GM21786 (cell line): ENCODE measurements around the gene WFIKKN2.

Experiments used
- ATAC-seq: cut with Tn5 transposase; IDR thresholded peaks from one replicate; pipeline ENCODE4 v1.9.1; 2021; ENCODE audit not compliant: unreplicated experiment

WFIKKN2 gene

GRCh38 chr17:50808413-50808812 is 27.0 kb upstream of the WFIKKN2 start:
- ATAC-seq: no peak

DNA sequence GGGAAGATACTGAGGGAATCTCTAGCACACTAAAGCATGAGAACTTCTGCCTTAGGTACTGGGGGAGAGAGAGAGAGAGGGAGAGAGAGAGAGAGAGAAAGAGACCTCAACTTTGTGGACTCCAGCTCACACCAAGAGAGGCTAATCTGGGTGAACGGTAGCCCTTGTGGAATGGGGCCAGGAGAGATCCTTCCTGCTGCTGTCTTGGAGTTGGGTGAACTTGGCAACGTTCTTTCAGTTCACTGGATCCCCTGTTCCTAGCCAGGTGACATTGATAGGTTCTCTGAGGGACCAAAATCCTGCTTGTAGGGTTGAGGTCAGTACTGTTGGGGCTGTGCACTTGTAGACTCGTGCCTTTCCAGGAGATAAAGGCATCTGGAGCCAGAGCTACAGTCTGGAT is 26.5 kb upstream of the WFIKKN2 start:
- no peak for ATAC-seq

- ATAC-seq: no peak
These were observed 21.8 kb upstream of the WFIKKN2 start for GRCh38 chr17:50813583-50813982.

DNA sequence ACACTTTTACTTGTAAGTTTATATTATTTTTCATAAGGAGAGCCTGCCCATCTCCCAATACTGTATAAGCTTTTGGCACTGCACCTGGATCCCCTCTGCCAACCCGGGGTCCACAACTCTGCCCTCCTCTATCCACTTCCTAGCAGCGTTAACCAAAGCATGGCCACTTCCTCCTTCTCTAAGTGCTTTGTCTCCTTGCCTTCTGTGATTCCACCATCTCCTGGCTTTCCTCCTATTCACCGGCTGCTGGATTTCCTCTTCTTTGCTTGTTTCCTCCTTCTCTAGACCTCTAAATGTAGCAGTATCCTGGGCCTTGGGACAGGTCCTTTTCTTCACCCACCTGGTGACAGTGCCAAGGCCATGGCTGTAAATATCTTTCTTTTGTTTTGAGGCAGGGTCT is 20.0 kb upstream of the WFIKKN2 start:
- no peak for ATAC-seq

GRCh38 chr17:50816271-50816670 is 19.1 kb upstream of the WFIKKN2 start:
- ATAC-seq: no peak

GRCh38 chr17:50816771-50817751 is 18.3 kb upstream of the WFIKKN2 start:
- ATAC-seq: no peak

DNA sequence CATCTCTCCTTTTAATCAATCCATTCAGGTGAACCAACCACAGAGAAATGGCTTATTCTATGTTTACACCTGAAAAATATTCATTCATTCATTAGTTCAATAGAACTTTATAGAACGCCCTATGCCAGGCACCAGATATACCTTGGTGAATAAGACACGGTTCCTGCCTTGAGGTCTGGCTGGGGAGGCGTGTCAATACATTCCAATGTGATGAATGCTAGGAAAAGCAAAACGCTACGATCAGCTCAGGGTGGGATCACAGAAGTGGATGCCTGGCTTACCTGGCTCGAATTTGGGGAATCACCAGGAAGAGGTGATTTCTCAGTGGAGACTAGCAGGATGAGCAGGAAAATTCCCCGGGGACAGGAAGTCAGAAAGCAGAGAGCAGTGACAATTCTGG is 17.5 kb upstream of the WFIKKN2 start:
- no peak for ATAC-seq

DNA sequence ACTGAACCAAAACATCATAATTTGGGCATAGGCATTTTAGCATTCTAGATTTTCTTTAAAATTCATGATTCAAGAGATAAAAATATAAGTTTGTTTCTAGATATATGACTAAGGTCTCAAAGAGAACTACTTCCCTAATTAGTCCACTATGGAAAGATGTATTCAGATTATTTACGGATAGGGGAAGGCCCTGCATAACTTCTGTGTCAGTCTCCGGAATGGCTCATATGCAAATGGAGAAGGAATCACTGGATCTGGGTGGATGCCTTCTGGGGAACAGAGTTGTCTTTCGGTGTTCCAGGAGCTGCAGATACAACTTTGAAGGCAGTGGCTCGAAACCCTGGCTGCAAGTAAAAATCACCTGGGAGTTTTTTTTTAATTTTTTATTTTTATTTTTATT is 17.1 kb upstream of the WFIKKN2 start:
- ATAC-seq: no peak

- ATAC-seq: no peak
These were observed 16.3 kb upstream of the WFIKKN2 start for GRCh38 chr17:50818921-50819657.

- no peak for ATAC-seq
These were observed 14.7 kb upstream of the WFIKKN2 start for GRCh38 chr17:50820651-50821050.

- ATAC-seq: no peak
These were observed 12.8 kb upstream of the WFIKKN2 start for GRCh38 chr17:50822550-50822949.

- no peak for ATAC-seq
These were observed 11.0 kb upstream of the WFIKKN2 start for GRCh38 chr17:50824429-50824828.

DNA sequence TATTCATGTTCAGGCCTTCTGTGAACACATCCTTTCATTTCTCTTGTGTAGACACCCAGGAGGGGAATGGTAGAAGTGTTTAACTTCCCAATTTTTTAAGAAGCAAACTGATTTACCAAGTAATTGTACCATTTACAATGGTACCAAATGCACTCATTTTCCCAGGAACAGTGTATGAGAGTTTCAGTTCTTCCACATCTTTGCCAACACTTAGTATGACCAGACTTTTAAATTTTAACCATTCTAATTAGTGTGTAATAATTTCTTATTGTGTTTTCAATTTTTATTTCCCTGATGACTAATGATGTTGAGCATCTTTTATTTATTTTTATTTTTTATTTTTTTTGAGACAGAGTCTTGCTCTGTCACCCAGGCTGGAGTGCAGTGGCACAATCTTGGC is 10.2 kb upstream of the WFIKKN2 start:
- ATAC-seq: no peak

- ATAC-seq: peak; percentile 86
These were observed 6.7 kb upstream of the WFIKKN2 start for GRCh38 chr17:50828508-50829170.

DNA sequence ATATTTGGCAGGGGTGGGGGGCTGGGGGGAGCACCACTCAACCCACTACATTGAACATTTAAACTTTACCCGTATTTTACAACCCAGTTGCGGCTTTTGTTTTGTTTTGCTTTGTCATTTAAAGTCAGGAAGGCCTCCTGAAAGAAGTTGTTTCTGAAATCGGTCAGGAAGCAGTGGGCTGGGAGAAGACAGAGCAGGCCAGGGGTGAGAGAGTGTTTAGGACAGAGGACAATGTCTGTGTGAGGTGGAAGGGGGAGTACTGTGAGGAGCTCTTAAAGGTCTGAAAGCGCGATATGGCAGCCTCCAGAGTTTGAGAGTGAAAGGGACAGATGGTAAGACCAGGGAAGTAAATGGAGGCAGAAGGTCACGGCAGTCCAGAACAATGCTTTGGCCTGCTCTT is 6.1 kb upstream of the WFIKKN2 start:
- no peak for ATAC-seq

DNA sequence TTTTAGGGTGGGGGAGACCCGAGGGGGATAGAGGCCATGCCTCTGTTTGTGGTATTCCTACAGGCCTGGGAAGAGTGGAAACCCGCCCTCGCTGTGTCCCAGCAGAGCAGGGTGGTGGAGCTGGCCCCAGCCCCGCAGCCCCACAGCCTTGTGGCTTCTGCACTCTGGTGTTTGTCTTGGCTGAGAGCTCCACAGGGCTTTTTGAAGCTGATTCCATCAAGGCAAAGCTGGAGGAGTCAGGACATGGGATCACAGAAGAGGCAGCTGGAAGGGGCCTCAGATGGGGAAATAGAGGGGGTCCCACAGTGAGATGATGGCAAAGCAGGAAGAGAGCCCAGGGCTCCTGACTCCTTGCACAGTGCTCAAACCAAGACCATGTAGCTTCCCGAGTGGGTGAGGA is 5.0 kb upstream of the WFIKKN2 start:
- no peak for ATAC-seq

DNA sequence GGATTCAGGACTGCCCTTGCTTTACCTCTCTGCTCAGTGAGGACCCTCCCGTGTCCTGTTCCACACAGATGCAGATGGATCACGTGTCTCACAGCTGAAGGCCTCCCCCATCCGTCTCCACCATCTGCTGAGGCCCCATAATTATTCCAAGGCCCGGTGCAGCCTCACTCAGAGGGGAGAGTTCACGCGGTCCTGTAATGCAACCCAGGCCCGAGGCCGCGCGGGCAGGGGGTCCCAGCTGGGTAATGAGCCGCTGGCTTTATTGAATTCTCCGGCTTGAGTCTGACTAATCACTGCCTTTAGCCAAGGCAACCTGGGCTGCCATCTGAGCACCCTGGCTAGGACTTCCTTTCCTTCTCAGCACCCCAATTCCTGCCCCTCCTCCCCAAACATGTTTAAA is 4.4 kb upstream of the WFIKKN2 start:
- ATAC-seq: no peak

DNA sequence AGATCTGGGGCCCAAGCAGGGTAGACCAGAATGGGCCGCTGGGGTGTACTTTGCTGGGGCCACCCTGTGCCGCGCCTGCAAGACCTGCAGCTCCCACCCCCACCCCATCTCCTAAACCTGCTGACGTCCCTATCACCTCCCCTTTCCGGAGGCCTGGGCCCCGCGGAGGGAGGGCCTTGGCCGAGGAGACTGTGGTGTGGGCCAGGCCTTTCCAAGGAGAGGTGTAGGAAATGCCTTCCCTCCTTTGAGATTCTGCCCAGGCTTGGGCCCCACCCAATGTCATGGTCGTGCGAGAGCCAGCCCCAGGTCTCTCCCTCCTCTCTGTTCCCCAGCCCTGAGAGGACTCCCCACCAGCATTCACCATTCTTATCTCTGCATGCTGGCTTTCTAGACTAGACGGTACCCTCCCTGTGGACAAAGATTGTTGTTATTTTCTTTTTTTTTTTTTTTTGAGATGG is 3.9 kb upstream of the WFIKKN2 start:
- no peak for ATAC-seq

DNA sequence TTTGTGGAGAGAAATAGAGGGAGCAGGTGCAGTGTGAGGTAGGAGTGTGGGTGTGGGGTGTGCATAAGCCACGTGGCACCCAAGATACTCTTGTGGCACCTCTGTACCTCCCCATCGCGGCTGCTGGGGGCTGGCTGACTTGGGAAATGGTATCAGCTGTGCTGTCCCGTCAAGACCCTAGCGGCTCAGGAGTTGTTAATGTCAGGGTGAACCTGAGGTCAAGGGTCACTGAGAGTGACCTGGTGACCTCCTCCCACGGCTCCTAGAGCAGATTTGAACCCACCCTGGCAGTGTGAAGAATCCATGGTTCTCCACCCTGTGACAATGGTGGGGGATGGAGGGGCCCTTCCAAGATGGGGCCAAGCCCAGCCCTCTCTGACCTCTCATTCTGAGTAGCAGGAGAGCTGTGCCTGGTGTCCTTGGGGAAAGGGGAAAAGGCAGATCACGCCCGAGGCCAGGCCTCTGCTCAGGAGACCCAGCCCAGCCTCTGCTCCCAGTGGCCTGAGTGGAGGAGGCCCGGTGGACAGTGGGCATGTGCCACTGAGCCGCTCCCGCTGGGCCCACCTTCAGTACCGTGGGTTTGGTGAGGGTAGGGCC is 3.0 kb upstream of the WFIKKN2 start:
- no peak for ATAC-seq

- ATAC-seq: no peak
These were observed 2.5 kb upstream of the WFIKKN2 start for GRCh38 chr17:50832864-50833381.
